IMR-90 (cell line): ENCODE measurements around the gene PARD3. TPM values are rescaled to one million over a fixed set of nuclear protein-coding genes. Genes with fewer than 3 reads are reported as not detected.

Experiments
- ATAC-seq: fragments of 200-7000 bp; cut with Tn5 transposase; 2 replicates; pipeline ENCODE4 v1.9.1; 2020; ENCODE audit warnings: low read depth, mild to moderate bottlenecking, moderate library complexity
- BruUV-seq: library from RNA; stranded (reverse); fragments of 400-500 nt; replicated peaks from 2 replicates; lab custom pipeline; 2021; lab: Mats Ljungman, UMichigan
- CTCF ChIA-PET: fragments of 300-600 bp; formaldehyde crosslinking; extraction: SDS; loops from one replicate; lab custom pipeline; 2021; ENCODE audit warnings: antibody characterized with exemption; lab: Yijun Ruan, JAX
- POLR2A ChIA-PET: fragments of 300-600 bp; sonication (Branson Sonifier 250); formaldehyde crosslinking; loops from one replicate; lab custom pipeline; 2022; ENCODE audit warnings: antibody characterized with exemption; ENCODE audit not compliant: unreplicated experiment; lab: Charles Lee
- DNase-seq: peaks from one replicate; pipeline ENCODE4 v3.0.0; 2013
- H2AFZ ChIP-seq: replicated peaks from 2 replicates; pipeline ENCODE3; 2013; ENCODE audit warnings: low read length, mild to moderate bottlenecking; ENCODE audit not compliant: poor library complexity
- H2AK5ac ChIP-seq: 2 replicates; pipeline ENCODE4 v1.6.1; 2013; ENCODE audit warnings: low read depth, low read length, inconsistent platforms
- H2AK9ac ChIP-seq: replicated peaks from 2 replicates; pipeline ENCODE3; 2013; ENCODE audit warnings: mild to moderate bottlenecking, low read depth, low read length, moderate library complexity; ENCODE audit not compliant: poor library complexity
- H2BK120ac ChIP-seq: 2 replicates; pipeline ENCODE4 v1.6.1; 2013; ENCODE audit warnings: low read depth, low read length, inconsistent platforms
- H2BK15ac ChIP-seq: 3 replicates; pipeline ENCODE4 v1.6.1; 2013; ENCODE audit warnings: low read depth, low read length, inconsistent platforms
- H2BK20ac ChIP-seq: 2 replicates; pipeline ENCODE4 v1.6.1; 2013; ENCODE audit warnings: low read depth, mild to moderate bottlenecking, inconsistent platforms, low read length, moderate library complexity
- H2BK5ac ChIP-seq: 2 replicates; pipeline ENCODE4 v1.6.1; 2013; ENCODE audit warnings: mild to moderate bottlenecking, low read depth, low read length, inconsistent platforms; ENCODE audit not compliant: poor library complexity, severe bottlenecking
- H3K14ac ChIP-seq: replicated peaks from 2 replicates; pipeline ENCODE4 v1.6.1; 2013; ENCODE audit warnings: low read depth, low read length, inconsistent platforms
- H3K18ac ChIP-seq: 2 replicates; pipeline ENCODE4 v1.6.1; 2013; ENCODE audit warnings: low read depth, low read length, control low read depth
- H3K23ac ChIP-seq: 2 replicates; pipeline ENCODE4 v1.6.1; 2013; ENCODE audit warnings: low read depth, low read length, inconsistent platforms
- H3K27ac ChIP-seq: 2 replicates; pipeline ENCODE4 v1.5.1; 2013; ENCODE audit warnings: mild to moderate bottlenecking, control low read depth, low read length; ENCODE audit not compliant: insufficient read depth
- H3K27me3 ChIP-seq: 2 replicates; pipeline ENCODE4 v1.6.1; 2013; ENCODE audit warnings: low read length; ENCODE audit not compliant: control insufficient read depth, insufficient read depth
- H3K36me3 ChIP-seq: 2 replicates; pipeline ENCODE4 v1.6.1; 2013; ENCODE audit warnings: low read length, mixed read lengths; ENCODE audit not compliant: control insufficient read depth, insufficient read depth
- H3K4ac ChIP-seq: 2 replicates; pipeline ENCODE4 v1.6.1; 2013; ENCODE audit warnings: low read depth, low read length, inconsistent platforms
- H3K4me1 ChIP-seq: 2 replicates; pipeline ENCODE4 v1.6.1; 2013; ENCODE audit warnings: low read length, mixed read lengths; ENCODE audit not compliant: control insufficient read depth, insufficient read depth
- H3K4me2 ChIP-seq: 2 replicates; pipeline ENCODE4 v1.6.1; 2013; ENCODE audit warnings: low read depth, mild to moderate bottlenecking, control low read depth, low read length, moderate library complexity
- H3K4me3 ChIP-seq: 2 replicates; pipeline ENCODE4 v1.5.1; 2013; ENCODE audit warnings: low read depth, mild to moderate bottlenecking, control low read depth, low read length, moderate library complexity; ENCODE audit not compliant: insufficient read depth
- H3K56ac ChIP-seq: 2 replicates; pipeline ENCODE4 v1.6.1; 2013; ENCODE audit warnings: low read length, inconsistent platforms; ENCODE audit not compliant: insufficient read depth; ENCODE audit errors: extremely low read depth
- H3K79me1 ChIP-seq, 2 experiments: 2 replicates each; pipeline ENCODE4 v1.6.1; 2013; ENCODE audit warnings: low read length in 2 of 2, inconsistent platforms in 1 of 2, low read depth in 1 of 2
- H3K9ac ChIP-seq: 2 replicates; pipeline ENCODE4 v1.6.1; 2013; ENCODE audit warnings: low read depth, low read length, control low read depth
- H3K9me1 ChIP-seq: 2 replicates; pipeline ENCODE4 v1.6.1; 2013; ENCODE audit warnings: low read length, inconsistent platforms; ENCODE audit not compliant: insufficient read depth
- H3K9me3 ChIP-seq: 2 replicates; pipeline ENCODE4 v1.6.1; 2013; ENCODE audit warnings: low read length; ENCODE audit not compliant: control insufficient read depth, insufficient read depth
- H4K20me1 ChIP-seq: 2 replicates; pipeline ENCODE4 v1.6.1; 2013; ENCODE audit warnings: low read length, inconsistent platforms; ENCODE audit not compliant: insufficient read depth
- H4K5ac ChIP-seq: 2 replicates; pipeline ENCODE4 v1.6.1; 2013; ENCODE audit warnings: mild to moderate bottlenecking, low read depth, low read length, control low read depth
- H4K8ac ChIP-seq, 2 experiments: 2 replicates each; pipeline ENCODE4 v1.6.1; 2013; ENCODE audit warnings: low read depth in 2 of 2, low read length in 2 of 2, control low read depth in 1 of 2, inconsistent platforms in 1 of 2
- H4K91ac ChIP-seq: 2 replicates; pipeline ENCODE4 v1.6.1; 2013; ENCODE audit warnings: low read depth, low read length, inconsistent platforms; ENCODE audit not compliant: insufficient read depth
- MAFK ChIP-seq: IDR thresholded peaks from 2 replicates; pipeline ENCODE4 v1.6.1; 2012; ENCODE audit warnings: low read depth, low read length, improper control_type of control experiment
- RCOR1 ChIP-seq: IDR thresholded peaks from 2 replicates; pipeline ENCODE4 v1.6.1; 2012; ENCODE audit warnings: mild to moderate bottlenecking, low read length, improper control_type of control experiment; ENCODE audit not compliant: insufficient replicate concordance
- WGBS, 2 experiments: methylation state at CpG; one replicate each; pipeline versions ENCODE4 v1.1.5 to v1.1.7; 2013; ENCODE audit warnings: missing lambda C conversion rate in 2 of 2; ENCODE audit not compliant: insufficient read length in 1 of 2; ENCODE audit errors: extremely low coverage in 2 of 2; 5-methylcytosine and 5-hydroxymethylcytosine counted together
- dilution Hi-C: fragments of 300-500 bp; cut with HindIII; formaldehyde crosslinking; loops from one replicate; pipeline ENCODE4 v1.14.3; 2018; ENCODE audit warnings: low sequenced_read_pairs; ENCODE audit not compliant: unreplicated experiment
- in situ Hi-C: fragments of 300-500 bp; cut with MboI; formaldehyde crosslinking; loops from 3 replicates; pipeline ENCODE4 v1.14.3; 2019; ENCODE audit warnings: low sequenced_read_pairs, inconsistent platforms, mixed read lengths
- intact Hi-C: fragments of 100-400 bp; cut with micrococcal nuclease; formaldehyde crosslinking; loops from 2 replicates; pipeline ENCODE4 v1.10.0; 2022
- polyA plus RNA-seq, 3 experiments: library from polyadenylated mRNA; depleted of rRNA; stranded (reverse); fragments of >200 nt; gene quantifications; 2 replicates each; pipeline ENCODE4 v1.2.3, GENCODE V29; 2012; ENCODE audit warnings: low replicate concordance in 1 of 3
- total RNA-seq: library from RNA; depleted of rRNA; stranded (reverse); fragments of >200 nt; gene quantifications from 2 replicates; pipeline ENCODE4 v1.2.3, GENCODE V29; 2012

PARD3 gene
- total and polyA plus RNA-seq, 2 of the 4 experiments (the other 2 are of a cell fraction): 14.6 to 37.5 TPM

DNA sequence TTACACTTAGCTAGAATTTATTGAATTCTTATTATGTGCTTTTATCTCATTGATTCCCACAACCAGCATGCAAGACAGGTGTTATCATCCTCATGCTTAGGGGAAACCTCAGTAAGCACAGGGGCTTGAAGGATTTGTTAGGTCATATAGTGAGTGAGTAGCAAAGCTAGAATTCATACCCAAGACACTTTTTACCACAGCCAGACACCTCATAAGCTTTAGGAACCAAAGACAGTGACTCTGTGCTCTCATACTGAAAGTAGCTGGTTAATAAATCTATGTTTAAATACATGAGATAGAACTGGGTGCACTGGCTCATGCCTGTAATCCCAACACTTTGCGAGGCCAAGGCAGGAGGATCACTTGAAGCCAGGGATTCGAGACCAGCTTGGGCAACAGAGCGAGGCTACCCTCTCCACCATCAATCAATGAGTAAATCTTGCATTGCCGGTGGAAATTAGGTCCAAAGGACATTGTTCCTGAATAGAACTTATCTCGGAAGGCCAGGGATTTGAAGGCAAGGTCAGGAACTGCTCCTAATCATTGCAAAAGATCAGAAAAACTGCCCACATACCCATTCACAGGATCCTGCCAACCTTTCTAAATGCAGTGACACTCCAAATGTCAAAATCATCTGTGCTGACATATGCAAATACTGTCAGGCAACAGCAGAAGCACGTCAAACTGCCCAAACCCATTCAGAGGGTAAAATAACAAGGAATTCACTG is 523.5 kb downstream of the PARD3 start:
- in situ Hi-C loops (no loop called here), dilution Hi-C loops (no loop called here), intact Hi-C loops (loop anchor here (5.0 kb wide), 1 partner anchor 959 kb away; the partner anchor contains the start of gene NRP1)
- no peaks in the 10 kb centered on the region for H3K9me3 ChIP-seq
- no CpG with 5 or more reads among the region's 6 CpGs for WGBS, 2 experiments
- peak overlapping the region; percentile 65; the same call in 1 of the 2 replicates for H2BK20ac ChIP-seq
- H2AK5ac ChIP-seq: peak overlapping the region; percentile 89
- BruUV-seq: no TSS peak
- peak overlapping the region; percentile 59; the same call in 1 of the 2 replicates for H2BK120ac ChIP-seq
- H3K4me3 ChIP-seq: no peak overlapping the region
- H4K20me1 ChIP-seq: no peaks in the 10 kb centered on the region
- H3K18ac ChIP-seq: peak overlapping the region; percentile 63
- H3K9ac ChIP-seq: no peak overlapping the region
- 0 out of 4 replicates have a peak, but pooled peaks cover 0 to 2% of the 10 kb centered on the region in 2 experiments for H3K79me1 ChIP-seq
- peak overlapping the region; percentile 20; the same call in 1 of the 2 replicates for H4K91ac ChIP-seq
- H3K56ac ChIP-seq: no peak overlapping the region
- no peak overlapping the region for H3K4me2 ChIP-seq
- H4K8ac ChIP-seq: peak overlapping the region in 1 of 2 experiments; percentile 17; a peak in 2 of 4 replicates
- no peak overlapping the region for H2AFZ ChIP-seq
- ChIA-PET POLR2A (no interaction called here), CTCF (no interaction called here)
- no peaks in the 10 kb centered on the region for H3K36me3 ChIP-seq
- peaks cover 6% of the 10 kb centered on the region for H3K9me1 ChIP-seq
- H3K23ac ChIP-seq: 0 out of 2 replicates have a peak overlapping the region, but pooled peaks have one; percentile 56
- 0 out of 2 replicates have a peak overlapping the region, but pooled peaks have one; percentile 14 for H3K27ac ChIP-seq
- peaks cover 11% of the 10 kb centered on the region; the same call in 1 of the 2 replicates for H3K4me1 ChIP-seq
- peak overlapping the region; percentile 62; the same call in 2 of the 3 replicates for H2BK15ac ChIP-seq
- DNase-seq: no peak
- ATAC-seq: no peak
- no peak for TF ChIP-seq RCOR1
- TF ChIP-seq MAFK: peak; percentile 44; the same call in 1 of the 2 replicates
- H2AK9ac ChIP-seq: no peak overlapping the region
- H3K14ac ChIP-seq: peak overlapping the region; percentile 60
- no peak overlapping the region for H2BK5ac ChIP-seq
- H4K5ac ChIP-seq: peak overlapping the region; percentile 57; the same call in 1 of the 2 replicates
- no peaks in the 10 kb centered on the region for H3K27me3 ChIP-seq
- peak overlapping the region; percentile 56 for H3K4ac ChIP-seq
